ENCODE measurements around the gene CAMTA1. TPM values are rescaled to one million over a fixed set of nuclear protein-coding genes. Genes with fewer than 3 reads are reported as not detected.

CAMTA1 gene
- total RNA-seq, 1 donor from 2014 or later = 69.9 TPM

GRCh38 chr1:7456722-7457082 lies 671.4 kb downstream of the CAMTA1 start:
- H3K9me3 Mint-ChIP-seq = no peaks in the 10 kb centered on the region
- H3K36me3 Mint-ChIP-seq (ENCODE audit: low read depth) = no peaks in the 10 kb centered on the region
- H3K4me1 Mint-ChIP-seq = no peaks in the 10 kb centered on the region
- intact Hi-C loops (cut with micrococcal nuclease) = no loop called here
- no peak overlapping the region for H3K27ac Mint-ChIP-seq
- no peaks in the 10 kb centered on the region for H3K27me3 Mint-ChIP-seq
- no peak overlapping the region for H3K4me3 Mint-ChIP-seq
- no peak for DNase-seq

GRCh38 chr1:7457811-7458210 lies 672.6 kb downstream of the CAMTA1 start:
- Mint-ChIP-seq H3K4me1 (no peaks in the 10 kb centered on the region), H3K9me3 (no peaks in the 10 kb centered on the region), H3K36me3 (ENCODE audit: low read depth) (no peaks in the 10 kb centered on the region), H3K4me3 (no peak overlapping the region), H3K27ac (no peak overlapping the region), H3K27me3 (no peaks in the 10 kb centered on the region)
- DNase-seq = no peak
- intact Hi-C loops (cut with micrococcal nuclease) = no loop called here

- Mint-ChIP-seq H3K27me3 (no peaks in the 10 kb centered on the region), H3K4me3 (no peak overlapping the region), H3K4me1 (no peaks in the 10 kb centered on the region), H3K36me3 (ENCODE audit: low read depth) (no peaks in the 10 kb centered on the region), H3K9me3 (no peaks in the 10 kb centered on the region), H3K27ac (no peak overlapping the region)
- no peak for DNase-seq
- intact Hi-C loops (cut with micrococcal nuclease) = no loop called here
These were observed 673.7 kb downstream of the CAMTA1 start for GRCh38 chr1:7458946-7459345.

DNA sequence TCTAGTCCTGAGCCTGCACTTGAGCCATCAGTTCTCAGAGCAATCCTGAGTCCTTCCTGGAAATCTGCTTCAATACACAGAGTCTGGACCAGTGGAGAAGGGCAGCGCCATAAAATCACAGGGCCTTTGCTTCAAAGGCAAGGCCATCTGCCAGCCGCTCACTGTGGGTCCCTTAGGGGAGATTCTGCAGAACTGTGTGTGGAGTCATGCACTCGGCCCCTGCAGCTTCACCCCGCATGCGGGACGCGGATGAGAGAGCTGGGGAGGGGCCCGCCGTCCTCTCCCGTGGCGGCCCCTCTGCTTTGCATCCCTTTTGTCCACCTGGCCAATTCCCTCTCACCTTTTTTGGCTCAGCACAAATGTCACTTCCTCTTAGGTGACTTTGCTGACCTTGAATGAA lies 674.7 kb downstream of the CAMTA1 start:
- no peak for DNase-seq
- H3K27ac Mint-ChIP-seq = no peak overlapping the region
- H3K9me3 Mint-ChIP-seq = no peaks in the 10 kb centered on the region
- no peaks in the 10 kb centered on the region for H3K4me1 Mint-ChIP-seq
- H3K4me3 Mint-ChIP-seq = no peak overlapping the region
- intact Hi-C loops (cut with micrococcal nuclease) = no loop called here
- no peaks in the 10 kb centered on the region for H3K27me3 Mint-ChIP-seq
- H3K36me3 Mint-ChIP-seq (ENCODE audit: low read depth) = no peaks in the 10 kb centered on the region

GRCh38 chr1:7460807-7461206 lies 675.6 kb downstream of the CAMTA1 start:
- Mint-ChIP-seq H3K36me3 (ENCODE audit: low read depth) (no peaks in the 10 kb centered on the region), H3K4me1 (no peaks in the 10 kb centered on the region), H3K27me3 (no peaks in the 10 kb centered on the region), H3K9me3 (no peaks in the 10 kb centered on the region), H3K4me3 (no peak overlapping the region), H3K27ac (no peak overlapping the region)
- no peak for DNase-seq
- intact Hi-C loops (cut with micrococcal nuclease) = no loop called here

GRCh38 chr1:7462617-7463016 lies 677.4 kb downstream of the CAMTA1 start:
- no peak overlapping the region for H3K4me3 Mint-ChIP-seq
- no peak overlapping the region for H3K27ac Mint-ChIP-seq
- H3K9me3 Mint-ChIP-seq = no peaks in the 10 kb centered on the region
- intact Hi-C loops (cut with micrococcal nuclease) = no loop called here
- H3K36me3 Mint-ChIP-seq (ENCODE audit: low read depth) = no peaks in the 10 kb centered on the region
- no peaks in the 10 kb centered on the region for H3K27me3 Mint-ChIP-seq
- H3K4me1 Mint-ChIP-seq = no peaks in the 10 kb centered on the region
- DNase-seq = no peak

DNA sequence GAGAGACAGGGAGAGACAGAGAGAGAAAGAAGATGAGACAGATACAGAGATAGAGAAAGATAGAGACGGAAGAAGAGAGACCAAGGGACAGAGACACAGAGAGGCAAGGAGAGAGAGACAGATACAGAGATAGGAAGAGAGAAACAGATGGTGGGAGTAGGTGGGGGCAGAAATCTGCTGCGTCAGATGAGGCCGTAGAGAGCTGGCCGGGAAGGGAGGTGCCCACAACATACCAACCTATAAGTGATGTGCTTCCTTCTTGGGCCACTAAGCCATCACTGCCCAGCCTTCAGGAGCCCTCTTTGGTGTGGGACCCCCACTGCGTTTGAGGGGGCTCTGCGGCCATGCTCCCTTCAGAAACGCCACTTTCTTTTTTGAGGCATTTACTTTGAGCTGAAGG lies 678.3 kb downstream of the CAMTA1 start:
- no peak overlapping the region for H3K27ac Mint-ChIP-seq
- H3K36me3 Mint-ChIP-seq (ENCODE audit: low read depth) = no peaks in the 10 kb centered on the region
- no peaks in the 10 kb centered on the region for H3K9me3 Mint-ChIP-seq
- DNase-seq = no peak
- no peak overlapping the region for H3K4me3 Mint-ChIP-seq
- intact Hi-C loops (cut with micrococcal nuclease) = no loop called here
- no peaks in the 10 kb centered on the region for H3K27me3 Mint-ChIP-seq
- no peaks in the 10 kb centered on the region for H3K4me1 Mint-ChIP-seq

DNA sequence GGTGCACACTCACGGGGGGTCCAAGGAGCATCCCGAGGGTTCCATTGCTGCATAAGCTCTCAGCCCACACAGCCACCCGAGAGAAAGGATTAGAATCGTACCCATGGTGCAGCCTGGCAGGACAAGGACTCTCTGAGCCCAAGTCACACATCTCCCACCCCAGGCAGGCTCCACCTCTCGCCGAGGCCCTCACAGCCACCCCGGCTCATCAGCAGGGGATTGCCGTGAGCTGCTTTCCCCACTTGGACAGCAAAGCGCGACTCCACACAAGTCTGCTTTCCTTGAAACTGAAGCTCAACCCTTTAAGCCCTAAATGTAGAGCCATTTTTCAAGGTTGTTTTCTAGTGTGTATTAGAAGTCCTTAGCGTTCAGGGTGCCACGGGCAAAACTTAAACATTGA lies 679.5 kb downstream of the CAMTA1 start:
- H3K27me3 Mint-ChIP-seq = no peaks in the 10 kb centered on the region
- H3K27ac Mint-ChIP-seq = no peak overlapping the region
- H3K4me3 Mint-ChIP-seq = no peak overlapping the region
- no peaks in the 10 kb centered on the region for H3K4me1 Mint-ChIP-seq
- no peaks in the 10 kb centered on the region for H3K36me3 Mint-ChIP-seq (ENCODE audit: low read depth)
- no peak for DNase-seq
- intact Hi-C loops (cut with micrococcal nuclease) = no loop called here
- H3K9me3 Mint-ChIP-seq = no peaks in the 10 kb centered on the region

DNA sequence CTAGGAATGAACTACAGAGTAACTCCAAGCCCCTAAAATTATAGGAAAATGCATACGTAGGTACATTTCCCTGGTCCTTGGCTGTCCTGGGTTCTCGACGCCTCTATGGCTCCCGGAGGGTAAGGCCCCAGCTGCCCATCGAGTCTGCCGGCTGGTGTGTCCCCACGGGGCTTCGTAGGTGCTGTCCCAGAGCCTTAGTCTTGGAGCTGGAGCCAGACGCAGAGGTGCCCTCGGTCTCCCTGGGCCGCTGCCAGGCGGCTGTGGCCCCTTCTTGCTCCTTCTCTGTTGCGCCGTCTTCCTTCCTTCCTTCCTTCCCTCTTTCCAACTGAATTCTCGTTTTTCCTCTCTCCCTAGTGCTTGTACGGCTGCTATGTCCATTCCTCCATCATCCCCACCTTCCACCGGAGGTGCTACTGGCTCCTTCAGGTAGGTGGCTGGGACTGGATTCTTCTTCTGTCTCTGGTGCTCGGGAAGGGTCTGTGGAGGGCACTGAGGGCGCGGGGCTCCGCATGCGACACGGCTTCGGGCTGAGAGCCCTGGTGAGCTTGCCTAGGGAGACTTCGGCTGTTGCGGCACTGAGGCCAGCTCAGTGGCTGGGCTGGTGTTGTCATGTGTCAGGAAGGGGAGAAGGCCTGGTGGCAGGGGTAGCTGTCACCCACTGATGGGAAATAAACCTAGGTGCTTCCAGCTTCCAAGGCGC lies 682.4 kb downstream of the CAMTA1 start:
- no peaks in the 10 kb centered on the region for H3K36me3 Mint-ChIP-seq (ENCODE audit: low read depth)
- intact Hi-C loops (cut with micrococcal nuclease) = no loop called here
- no peak overlapping the region for H3K27ac Mint-ChIP-seq
- no peaks in the 10 kb centered on the region for H3K27me3 Mint-ChIP-seq
- no peaks in the 10 kb centered on the region for H3K9me3 Mint-ChIP-seq
- no peak overlapping the region for H3K4me3 Mint-ChIP-seq
- H3K4me1 Mint-ChIP-seq = no peaks in the 10 kb centered on the region
- no peak for DNase-seq

GRCh38 chr1:7468248-7468647 lies 683.0 kb downstream of the CAMTA1 start:
- Mint-ChIP-seq H3K4me1 (no peaks in the 10 kb centered on the region), H3K27ac (no peak overlapping the region), H3K4me3 (no peak overlapping the region), H3K9me3 (no peaks in the 10 kb centered on the region), H3K36me3 (ENCODE audit: low read depth) (no peaks in the 10 kb centered on the region), H3K27me3 (no peaks in the 10 kb centered on the region)
- intact Hi-C loops (cut with micrococcal nuclease) = no loop called here
- DNase-seq = no peak

- Mint-ChIP-seq H3K9me3 (no peaks in the 10 kb centered on the region), H3K4me3 (no peak overlapping the region), H3K27ac (no peak overlapping the region), H3K36me3 (ENCODE audit: low read depth) (no peaks in the 10 kb centered on the region), H3K4me1 (no peaks in the 10 kb centered on the region), H3K27me3 (no peaks in the 10 kb centered on the region)
- no peak for DNase-seq
- intact Hi-C loops (cut with micrococcal nuclease) = no loop called here
These were observed 684.1 kb downstream of the CAMTA1 start for GRCh38 chr1:7469255-7469938.

DNA sequence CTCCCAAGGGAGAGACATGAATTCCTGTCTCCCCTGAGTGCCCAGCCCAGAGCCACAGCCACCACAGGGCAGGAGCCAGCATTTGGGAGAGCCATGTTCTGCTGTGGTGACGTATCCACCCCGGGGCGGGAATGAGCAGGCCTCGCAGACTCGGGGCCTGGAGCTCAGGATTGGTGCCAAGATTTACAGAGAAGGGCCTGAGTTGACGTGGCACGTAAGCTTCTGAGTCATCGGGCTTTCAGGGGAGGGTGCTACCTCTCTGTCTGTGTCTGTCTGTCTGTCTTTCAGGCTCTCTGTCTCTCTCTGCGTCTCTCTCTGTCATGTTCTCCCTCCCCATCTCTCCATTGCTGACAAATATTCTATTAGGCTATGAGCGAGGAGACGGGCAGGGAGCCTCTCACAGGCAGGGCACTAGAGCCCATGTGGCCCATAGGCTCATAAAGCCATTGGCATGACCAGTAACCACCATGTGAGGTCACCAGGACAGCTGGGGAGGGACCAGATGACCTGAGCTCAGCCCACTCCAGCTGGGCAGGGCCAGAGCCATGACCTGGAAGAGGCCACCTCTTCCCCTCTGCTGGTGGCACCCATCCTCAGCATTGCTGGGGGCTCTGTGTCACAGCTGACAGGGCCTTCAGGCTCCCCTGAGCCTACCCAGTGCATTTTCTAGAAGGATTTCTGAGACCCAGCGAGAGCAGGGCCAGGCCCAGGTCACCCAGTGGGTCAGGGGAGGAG lies 685.8 kb downstream of the CAMTA1 start:
- intact Hi-C loops (cut with micrococcal nuclease) = no loop called here
- H3K27me3 Mint-ChIP-seq = no peaks in the 10 kb centered on the region
- no peak for DNase-seq
- H3K4me1 Mint-ChIP-seq = no peaks in the 10 kb centered on the region
- H3K27ac Mint-ChIP-seq = no peak overlapping the region
- H3K4me3 Mint-ChIP-seq = no peak overlapping the region
- H3K9me3 Mint-ChIP-seq = no peaks in the 10 kb centered on the region
- H3K36me3 Mint-ChIP-seq (ENCODE audit: low read depth) = no peaks in the 10 kb centered on the region

- Mint-ChIP-seq H3K27ac (no peak overlapping the region), H3K4me1 (no peaks in the 10 kb centered on the region), H3K9me3 (no peaks in the 10 kb centered on the region), H3K4me3 (no peak overlapping the region), H3K36me3 (ENCODE audit: low read depth) (no peaks in the 10 kb centered on the region), H3K27me3 (no peaks in the 10 kb centered on the region)
- intact Hi-C loops (cut with micrococcal nuclease) = no loop called here
- DNase-seq = no peak
These were observed 686.6 kb downstream of the CAMTA1 start for GRCh38 chr1:7471836-7472235.
